ENCODE results near the gene USP10. TPM values are rescaled to one million over a fixed set of nuclear protein-coding genes. Genes with fewer than 3 reads are reported as not detected.

Gene USP10
- polyA plus RNA-seq, 1 experiment: 55.1 TPM

GRCh38 chr16:84763629-84764028, 63.8 kb downstream of the USP10 start:
- Histone ChIP-seq H3K27me3 (ENCODE audit: control insufficient read depth, insufficient read depth, low read length) (no peaks in the 10 kb centered on the region), H3K36me3 (ENCODE audit: control insufficient read depth, insufficient read depth, low read length) (peaks cover 14% of the 10 kb centered on the region), H3K4me3 (ENCODE audit: low read depth, low read length) (no peak overlapping the region)
- ChIA-PET POLR2A (no interaction called here), CTCF (interaction anchor here (1.0 kb wide), 1 partner anchor 189 kb away, joined by 3 read pairs; no protein-coding TSS in a partner anchor)
- no peak for DNase-seq (ENCODE audit: low read depth)
- TF ChIP-seq CTCF (IDR thresholded peaks at IDR 0.05; ENCODE audit: insufficient read depth, low read depth, low read length): no peak

GRCh38 chr16:84764970-84765369, 65.2 kb downstream of the USP10 start:
- peaks cover 15% of the 10 kb centered on the region for H3K36me3 ChIP-seq (ENCODE audit: control insufficient read depth, insufficient read depth, low read length)
- no peak overlapping the region for H3K4me3 ChIP-seq (ENCODE audit: low read depth, low read length)
- ChIA-PET POLR2A (no interaction called here), CTCF (interaction anchor here (1.0 to 3.3 kb wide), 4 partner anchors 10 to 205 kb away, joined by 3 to 24 read pairs (median 4); no protein-coding TSS in a partner anchor)
- no peaks in the 10 kb centered on the region for H3K27me3 ChIP-seq (ENCODE audit: control insufficient read depth, insufficient read depth, low read length)
- DNase-seq (ENCODE audit: low read depth): no peak
- TF ChIP-seq CTCF (IDR thresholded peaks at IDR 0.05; ENCODE audit: insufficient read depth, low read depth, low read length): no peak

- H3K36me3 ChIP-seq (ENCODE audit: control insufficient read depth, insufficient read depth, low read length): peaks cover 15% of the 10 kb centered on the region
- no peak for DNase-seq (ENCODE audit: low read depth)
- TF ChIP-seq CTCF (IDR thresholded peaks at IDR 0.05; ENCODE audit: insufficient read depth, low read depth, low read length): no peak
- ChIA-PET CTCF (interaction anchor here (1.0 to 3.3 kb wide), 4 partner anchors 11 to 204 kb away, joined by 3 to 24 read pairs (median 4); no protein-coding TSS in a partner anchor), POLR2A (no interaction called here)
- no peak overlapping the region for H3K4me3 ChIP-seq (ENCODE audit: low read depth, low read length)
- no peaks in the 10 kb centered on the region for H3K27me3 ChIP-seq (ENCODE audit: control insufficient read depth, insufficient read depth, low read length)
Measured at GRCh38 chr16:84765616-84766580, 66.1 kb downstream of the USP10 start.

GRCh38 chr16:84766978-84767773, 67.4 kb downstream of the USP10 start:
- no peak for DNase-seq (ENCODE audit: low read depth)

More at GRCh38 chr16:84766978-84767773, 67.4 kb downstream of the USP10 start:
- TF ChIP-seq CTCF (IDR thresholded peaks at IDR 0.05; ENCODE audit: insufficient read depth, low read depth, low read length): no peak
- Histone ChIP-seq H3K36me3 (ENCODE audit: control insufficient read depth, insufficient read depth, low read length) (peaks cover 13% of the 10 kb centered on the region), H3K4me3 (ENCODE audit: low read depth, low read length) (no peak overlapping the region), H3K27me3 (ENCODE audit: control insufficient read depth, insufficient read depth, low read length) (no peaks in the 10 kb centered on the region)
- ChIA-PET POLR2A (interaction anchor here (0.6 kb wide), 1 partner anchor 144 kb away, joined by 3 read pairs; no protein-coding TSS in a partner anchor), CTCF (interaction anchor here (2.2 to 3.3 kb wide), 2 partner anchors 12 to 202 kb away, joined by 6 to 24 read pairs; no protein-coding TSS in a partner anchor)
